Activated CD4-positive, alpha-beta memory T cell treated with anti-CD3 and anti-CD28 coated beads for 36 hours (primary cell): ENCODE measurements around the gene ZBTB20. TPM values are rescaled to one million over a fixed set of nuclear protein-coding genes. Genes with fewer than 3 reads are reported as not detected.

Source experiments
- CTCF ChIA-PET: fragments of 350-600 bp; sonication (Branson Sonifier 250); formaldehyde crosslinking; loops from one replicate; lab custom pipeline; 2021; ENCODE audit warnings: antibody characterized with exemption, inconsistent platforms; lab: Charles Lee
- POLR2A ChIA-PET: fragments of 350-600 bp; sonication (Branson Sonifier 250); formaldehyde crosslinking; loops from one replicate; lab custom pipeline; 2021; ENCODE audit warnings: antibody characterized with exemption; lab: Charles Lee
- DNase-seq: peaks from one replicate; pipeline ENCODE4 v3.0.0-alpha.2; 2020
- H3K27ac Mint-ChIP-seq: one replicate; pipeline ENCODE4 v1.8.0; 2021; ENCODE audit warnings: mixed read lengths
- H3K27me3 Mint-ChIP-seq: one replicate; pipeline ENCODE4 v1.8.0; 2021; ENCODE audit warnings: mixed read lengths
- H3K36me3 Mint-ChIP-seq: one replicate; pipeline ENCODE4 v1.8.0; 2021; ENCODE audit warnings: mixed read lengths
- H3K4me1 Mint-ChIP-seq: one replicate; pipeline ENCODE4 v1.8.0; 2021; ENCODE audit warnings: low read depth, mixed read lengths
- H3K4me3 Mint-ChIP-seq: one replicate; pipeline ENCODE4 v1.8.0; 2021; ENCODE audit warnings: mild to moderate bottlenecking, mixed read lengths
- H3K9me3 Mint-ChIP-seq: one replicate; pipeline ENCODE4 v1.8.0; 2021; ENCODE audit warnings: mixed read lengths
- intact Hi-C: fragments of 100-400 bp; cut with micrococcal nuclease; formaldehyde crosslinking; loops from one replicate; pipeline ENCODE4 v1.15.1; 2023
- total RNA-seq, 2 experiments: library from RNA; stranded (reverse); gene quantifications; one replicate each; pipeline ENCODE4 v1.2.3, GENCODE V29; 2021

The ZBTB20 gene
- total RNA-seq, 2 experiments from 2014 or later, result 4.4 to 5.4 TPM

GRCh38 chr3:114355653-114356052 lies 791.4 kb downstream of the ZBTB20 start:
- Mint-ChIP-seq H3K4me3 (no peak overlapping the region), H3K4me1 (no peaks in the 10 kb centered on the region)

GRCh38 chr3:114351822-114352145 lies 795.3 kb downstream of the ZBTB20 start:
- POLR2A ChIA-PET, result no interaction called here
- no peak for DNase-seq
- H3K27ac Mint-ChIP-seq, result no peak overlapping the region
- H3K4me1 Mint-ChIP-seq, result no peaks in the 10 kb centered on the region
- no peaks in the 10 kb centered on the region for H3K9me3 Mint-ChIP-seq
- intact Hi-C loops, result no loop called here
- no peak overlapping the region for H3K4me3 Mint-ChIP-seq
- CTCF ChIA-PET, result no interaction called here
- H3K27me3 Mint-ChIP-seq, result no peaks in the 10 kb centered on the region
- peaks cover 4% of the 10 kb centered on the region for H3K36me3 Mint-ChIP-seq

More at GRCh38 chr3:114355653-114356052, 791.4 kb downstream of the ZBTB20 start:
- intact Hi-C loops, result no loop called here
- Mint-ChIP-seq H3K36me3 (no peaks in the 10 kb centered on the region), H3K27ac (no peak overlapping the region), H3K27me3 (no peaks in the 10 kb centered on the region), H3K9me3 (no peaks in the 10 kb centered on the region)
- no peak for DNase-seq
- CTCF ChIA-PET, result interaction anchor here (0.6 kb wide), 1 partner anchor 1582 kb away, joined by 3 read pairs; no protein-coding TSS in a partner anchor
- POLR2A ChIA-PET, result no interaction called here

DNA sequence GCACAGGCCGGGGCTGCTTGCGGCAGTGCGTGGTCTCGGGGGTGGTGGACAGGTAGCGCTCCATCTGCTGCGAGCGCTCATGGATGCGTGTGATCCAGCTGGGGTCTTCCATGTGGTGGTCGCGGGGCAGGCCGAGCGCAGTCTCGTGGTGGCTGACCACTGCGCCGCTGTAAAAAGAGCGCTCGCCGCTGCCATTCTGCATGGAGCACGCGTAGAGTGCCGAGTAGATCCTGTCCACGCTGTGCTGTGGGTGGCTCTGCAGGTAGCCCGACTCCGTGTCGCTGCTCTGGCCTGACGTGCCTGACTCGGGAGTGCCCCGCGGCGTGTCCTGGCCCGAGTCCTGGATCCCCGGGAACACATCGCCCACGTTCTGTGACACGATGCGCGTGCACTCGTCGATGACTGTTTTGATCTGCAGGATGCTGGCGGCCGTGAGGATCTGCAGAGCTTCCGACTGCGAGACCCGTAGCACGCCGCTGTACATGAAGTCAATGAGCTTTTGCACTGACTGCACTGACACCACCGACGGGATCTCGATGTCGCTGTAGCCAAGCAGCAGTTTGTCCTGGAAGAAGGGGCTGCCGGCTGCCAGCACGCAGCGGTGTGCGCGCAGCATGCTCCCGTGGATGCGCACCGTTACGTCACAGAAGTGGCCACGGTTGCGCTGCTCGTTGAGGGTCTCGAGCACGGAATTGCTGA lies 795.8 kb downstream of the ZBTB20 start:
- intact Hi-C loops, result no loop called here
- Mint-ChIP-seq H3K36me3 (peaks cover 4% of the 10 kb centered on the region), H3K4me1 (no peaks in the 10 kb centered on the region), H3K4me3 (no peak overlapping the region), H3K27me3 (no peaks in the 10 kb centered on the region), H3K27ac (no peak overlapping the region), H3K9me3 (no peaks in the 10 kb centered on the region)
- POLR2A ChIA-PET, result interaction anchor here (0.6 kb wide), 1 partner anchor 776 kb away, joined by 3 read pairs; no protein-coding TSS in a partner anchor
- no peak for DNase-seq
- CTCF ChIA-PET, result no interaction called here

DNA sequence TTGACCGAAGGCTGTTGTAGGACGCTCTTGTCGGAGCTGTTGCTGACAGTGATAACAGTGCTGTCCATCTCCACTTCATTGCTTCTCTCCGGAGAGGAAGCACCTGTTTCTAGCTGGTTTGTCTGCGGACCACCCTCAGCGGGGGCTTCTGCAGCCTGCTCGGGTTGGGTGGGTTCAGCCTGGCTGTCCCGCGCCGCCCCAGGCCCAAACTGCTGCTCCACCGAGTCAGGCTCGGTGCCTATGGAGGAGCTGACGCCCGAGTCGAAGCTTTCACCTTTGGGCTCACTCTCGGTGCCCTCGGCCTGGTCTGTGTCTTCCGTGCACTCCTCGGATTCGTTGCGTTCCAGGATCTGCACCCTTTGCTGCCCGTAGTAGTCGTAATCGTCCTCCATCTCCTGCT lies 796.4 kb downstream of the ZBTB20 start:
- intact Hi-C loops, result no loop called here
- peaks cover 4% of the 10 kb centered on the region for H3K36me3 Mint-ChIP-seq
- ChIA-PET POLR2A (no interaction called here), CTCF (no interaction called here)
- DNase-seq, result no peak
- H3K9me3 Mint-ChIP-seq, result no peaks in the 10 kb centered on the region
- H3K27me3 Mint-ChIP-seq, result no peaks in the 10 kb centered on the region
- peaks cover 6% of the 10 kb centered on the region for H3K4me1 Mint-ChIP-seq
- H3K4me3 Mint-ChIP-seq, result no peak overlapping the region
- H3K27ac Mint-ChIP-seq, result no peak overlapping the region

GRCh38 chr3:114350271-114350670 lies 796.8 kb downstream of the ZBTB20 start:
- no peak for DNase-seq
- POLR2A ChIA-PET, result no interaction called here
- intact Hi-C loops, result no loop called here
- Mint-ChIP-seq H3K36me3 (peaks cover 4% of the 10 kb centered on the region), H3K27ac (no peak overlapping the region), H3K4me1 (peaks cover 8% of the 10 kb centered on the region), H3K27me3 (no peaks in the 10 kb centered on the region), H3K4me3 (no peak overlapping the region), H3K9me3 (no peaks in the 10 kb centered on the region)
- CTCF ChIA-PET, result interaction anchor here (1.1 kb wide), 1 partner anchor 15 kb away, joined by 3 read pairs; no protein-coding TSS in a partner anchor

- POLR2A ChIA-PET, result interaction anchor here (0.6 kb wide), 1 partner anchor 92 kb away, joined by 5 read pairs; no protein-coding TSS in a partner anchor
- Mint-ChIP-seq H3K9me3 (no peaks in the 10 kb centered on the region), H3K27me3 (no peaks in the 10 kb centered on the region)
Observed at GRCh38 chr3:114344492-114344891, 802.6 kb downstream of the ZBTB20 start.

DNA sequence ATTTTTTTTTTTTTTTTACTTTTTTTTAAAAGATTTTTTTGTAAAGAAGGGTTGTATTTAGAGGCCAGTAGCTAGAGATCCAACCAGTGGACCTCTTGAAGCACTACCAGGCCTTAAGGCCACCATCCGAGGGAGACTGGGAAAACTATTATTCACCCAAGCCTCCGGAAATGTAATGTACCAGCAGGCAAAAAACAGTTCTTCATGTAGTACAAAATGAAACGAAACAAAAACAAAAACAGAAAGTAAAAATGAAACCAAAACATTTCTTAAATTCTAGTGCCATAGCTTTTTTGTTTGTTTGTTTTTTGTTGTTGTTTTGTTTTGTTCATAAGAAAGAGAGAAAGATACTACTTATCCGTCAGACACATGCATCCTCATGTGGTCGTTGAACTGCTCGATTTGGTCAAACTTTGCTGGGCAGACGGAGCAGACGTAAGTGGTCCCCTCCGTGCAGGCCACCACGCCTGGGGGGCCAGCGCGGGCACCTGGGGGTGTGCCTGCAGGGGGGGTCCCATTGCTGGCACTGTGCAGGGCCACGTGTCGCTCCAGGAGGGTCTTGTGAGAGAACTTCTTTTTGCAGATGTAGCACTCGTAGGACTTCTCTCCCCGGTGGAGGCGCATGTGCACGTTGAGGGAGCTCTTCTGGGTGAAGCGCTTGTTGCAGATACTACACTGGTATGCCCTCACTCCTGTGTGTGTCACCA lies 808.3 kb downstream of the ZBTB20 start:
- Mint-ChIP-seq H3K9me3 (no peaks in the 10 kb centered on the region), H3K4me3 (no peak overlapping the region), H3K4me1 (peaks cover 60% of the 10 kb centered on the region), H3K27me3 (no peaks in the 10 kb centered on the region), H3K27ac (peak overlapping the region; percentile 81), H3K36me3 (peaks cover 7% of the 10 kb centered on the region)
- ChIA-PET POLR2A (interaction anchor here (0.5 kb wide), 1 partner anchor 186 kb away, joined by 6 read pairs; no protein-coding TSS in a partner anchor), CTCF (interaction anchor here (1.2 kb wide), 1 partner anchor 9 kb away, joined by 4 read pairs; no protein-coding TSS in a partner anchor)
- DNase-seq, result no peak
- intact Hi-C loops, result loop anchor here (5.0 kb wide), 1 partner anchor 592 kb away; the partner anchor contains the start of genes ATP6V1A and NAA50

More at GRCh38 chr3:114344492-114344891, 802.6 kb downstream of the ZBTB20 start:
- Mint-ChIP-seq H3K4me1 (peaks cover 29% of the 10 kb centered on the region), H3K27ac (no peak overlapping the region), H3K36me3 (peaks cover 4% of the 10 kb centered on the region), H3K4me3 (no peak overlapping the region)
- CTCF ChIA-PET, result no interaction called here
- no peak for DNase-seq
- intact Hi-C loops, result no loop called here

- ChIA-PET POLR2A (interaction anchor here (1.3 kb wide), 1 partner anchor 29 kb away, joined by 5 read pairs; no protein-coding TSS in a partner anchor), CTCF (interaction anchor here (0.6 to 4.7 kb wide), 7 partner anchors 11 to 277 kb away, joined by 3 to 34 read pairs (median 4); partner anchors contain the start of gene TIGIT)
- intact Hi-C loops, result loop anchor here (5.0 kb wide), 1 partner anchor 590 kb away; the partner anchor contains the start of genes ATP6V1A and NAA50
- Mint-ChIP-seq H3K4me1 (peaks cover 74% of the 10 kb centered on the region), H3K9me3 (no peaks in the 10 kb centered on the region), H3K27ac (peak overlapping the region; percentile 42), H3K27me3 (no peaks in the 10 kb centered on the region), H3K36me3 (peaks cover 7% of the 10 kb centered on the region), H3K4me3 (no peak overlapping the region)
- DNase-seq, result no peak
Observed at GRCh38 chr3:114336857-114337256, 810.2 kb downstream of the ZBTB20 start.

GRCh38 chr3:114336122-114336697 lies 810.9 kb downstream of the ZBTB20 start:
- H3K27me3 Mint-ChIP-seq, result no peaks in the 10 kb centered on the region
- no peak overlapping the region for H3K4me3 Mint-ChIP-seq

GRCh38 chr3:114333923-114334240 lies 813.2 kb downstream of the ZBTB20 start:
- H3K27me3 Mint-ChIP-seq, result no peaks in the 10 kb centered on the region
- no peak overlapping the region for H3K4me3 Mint-ChIP-seq
- intact Hi-C loops, result loop anchor here (2.0 kb wide), 1 partner anchor 27 kb away; no protein-coding TSS in a partner anchor
- peaks cover 86% of the 10 kb centered on the region for H3K4me1 Mint-ChIP-seq
- CTCF ChIA-PET, result interaction anchor here (0.7 to 4.7 kb wide), 7 partner anchors 10 to 181 kb away, joined by 3 to 34 read pairs (median 5); no protein-coding TSS in a partner anchor
- POLR2A ChIA-PET, result interaction anchor here (1.0 to 1.5 kb wide), 3 partner anchors 12 to 43 kb away, joined by 3 to 7 read pairs (median 3); no protein-coding TSS in a partner anchor
- H3K36me3 Mint-ChIP-seq, result peaks cover 16% of the 10 kb centered on the region
- no peak for DNase-seq
- no peaks in the 10 kb centered on the region for H3K9me3 Mint-ChIP-seq
- peak overlapping the region; percentile 93 for H3K27ac Mint-ChIP-seq

More at GRCh38 chr3:114336122-114336697, 810.9 kb downstream of the ZBTB20 start:
- POLR2A ChIA-PET, result interaction anchor here (1.3 kb wide), 1 partner anchor 29 kb away, joined by 5 read pairs; no protein-coding TSS in a partner anchor
- intact Hi-C loops, result loop anchor here (5.0 kb wide), 1 partner anchor 589 kb away; the partner anchor contains the start of genes ATP6V1A and NAA50
- peaks cover 75% of the 10 kb centered on the region for H3K4me1 Mint-ChIP-seq
- H3K27ac Mint-ChIP-seq, result peak overlapping the region; percentile 70
- no peak for DNase-seq
- peaks cover 12% of the 10 kb centered on the region for H3K36me3 Mint-ChIP-seq
- H3K9me3 Mint-ChIP-seq, result no peaks in the 10 kb centered on the region
- CTCF ChIA-PET, result interaction anchor here (0.6 to 4.7 kb wide), 14 partner anchors 12 to 276 kb away, joined by 3 to 34 read pairs (median 4); partner anchors contain the start of gene TIGIT

GRCh38 chr3:114333180-114333922 lies 813.7 kb downstream of the ZBTB20 start:
- H3K27ac Mint-ChIP-seq, result peak overlapping the region; percentile 93
- no peak for DNase-seq
- ChIA-PET POLR2A (interaction anchor here (1.0 to 1.5 kb wide), 2 partner anchors 12 to 37 kb away, joined by 3 to 7 read pairs; no protein-coding TSS in a partner anchor), CTCF (interaction anchor here (0.7 to 4.7 kb wide), 6 partner anchors 9 to 50 kb away, joined by 3 to 34 read pairs (median 5); no protein-coding TSS in a partner anchor)
- H3K4me1 Mint-ChIP-seq, result peaks cover 89% of the 10 kb centered on the region
- intact Hi-C loops, result loop anchor here (2.0 kb wide), 1 partner anchor 27 kb away; no protein-coding TSS in a partner anchor
- H3K36me3 Mint-ChIP-seq, result peaks cover 14% of the 10 kb centered on the region
- peak overlapping the region; percentile 41 for H3K4me3 Mint-ChIP-seq
- no peaks in the 10 kb centered on the region for H3K9me3 Mint-ChIP-seq
- no peaks in the 10 kb centered on the region for H3K27me3 Mint-ChIP-seq
